GM06990 (cell line): ENCODE data around the gene BAX.

Experiments used
- DNase-seq: peaks from one replicate; pipeline ENCODE4 v3.0.0-alpha.2; 2011; ENCODE audit not compliant: insufficient read length; ENCODE audit errors: extremely low read depth
- H3K27me3 ChIP-seq: replicated peaks from 2 replicates; pipeline ENCODE4 v1.6.0; 2011; ENCODE audit warnings: low read length; ENCODE audit not compliant: control insufficient read depth, insufficient read depth
- H3K36me3 ChIP-seq: 2 replicates; pipeline ENCODE4 v1.5.1; 2011; ENCODE audit warnings: low read length; ENCODE audit not compliant: control insufficient read depth, insufficient read depth
- H3K4me3 ChIP-seq: replicated peaks from 2 replicates; pipeline ENCODE4 v1.5.1; 2011; ENCODE audit warnings: low read depth, mild to moderate bottlenecking, control low read depth, low read length
- TF ChIP-seq, protein P1 (sequence below): IDR thresholded peaks from 2 replicates; pipeline ENCODE4 v1.5.1; 2011; ENCODE audit warnings: low read length, control low read depth, mild to moderate bottlenecking, inconsistent platforms; ENCODE audit not compliant: insufficient read depth, poor library complexity, severe bottlenecking

Gene BAX

DNA sequence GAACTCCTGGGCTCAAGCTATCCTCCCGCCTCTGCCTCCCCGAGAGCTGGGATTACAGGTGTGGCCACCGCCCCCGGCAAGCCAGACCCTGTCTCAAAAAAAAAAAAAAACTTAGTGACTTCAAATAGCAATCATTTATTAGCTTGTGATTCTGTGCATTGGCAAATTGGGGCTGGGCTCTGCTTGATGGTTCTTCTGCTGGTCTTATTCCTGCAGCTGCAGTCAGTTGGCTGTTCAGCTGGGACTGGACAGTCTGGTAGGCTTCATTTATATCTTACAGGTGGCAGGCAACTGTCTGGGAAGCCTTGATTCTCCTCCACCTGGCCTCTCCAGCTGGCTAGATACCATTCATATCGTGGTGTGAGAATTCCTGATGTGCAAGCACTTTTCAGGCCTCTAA, 13.8 kb upstream of the BAX start:
- TF ChIP-seq, protein P1, sequence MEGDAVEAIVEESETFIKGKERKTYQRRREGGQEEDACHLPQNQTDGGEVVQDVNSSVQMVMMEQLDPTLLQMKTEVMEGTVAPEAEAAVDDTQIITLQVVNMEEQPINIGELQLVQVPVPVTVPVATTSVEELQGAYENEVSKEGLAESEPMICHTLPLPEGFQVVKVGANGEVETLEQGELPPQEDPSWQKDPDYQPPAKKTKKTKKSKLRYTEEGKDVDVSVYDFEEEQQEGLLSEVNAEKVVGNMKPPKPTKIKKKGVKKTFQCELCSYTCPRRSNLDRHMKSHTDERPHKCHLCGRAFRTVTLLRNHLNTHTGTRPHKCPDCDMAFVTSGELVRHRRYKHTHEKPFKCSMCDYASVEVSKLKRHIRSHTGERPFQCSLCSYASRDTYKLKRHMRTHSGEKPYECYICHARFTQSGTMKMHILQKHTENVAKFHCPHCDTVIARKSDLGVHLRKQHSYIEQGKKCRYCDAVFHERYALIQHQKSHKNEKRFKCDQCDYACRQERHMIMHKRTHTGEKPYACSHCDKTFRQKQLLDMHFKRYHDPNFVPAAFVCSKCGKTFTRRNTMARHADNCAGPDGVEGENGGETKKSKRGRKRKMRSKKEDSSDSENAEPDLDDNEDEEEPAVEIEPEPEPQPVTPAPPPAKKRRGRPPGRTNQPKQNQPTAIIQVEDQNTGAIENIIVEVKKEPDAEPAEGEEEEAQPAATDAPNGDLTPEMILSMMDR, result no peak
- Histone ChIP-seq H3K4me3 (no peak overlapping the region), H3K27me3 (no peaks in the 10 kb centered on the region)

DNA sequence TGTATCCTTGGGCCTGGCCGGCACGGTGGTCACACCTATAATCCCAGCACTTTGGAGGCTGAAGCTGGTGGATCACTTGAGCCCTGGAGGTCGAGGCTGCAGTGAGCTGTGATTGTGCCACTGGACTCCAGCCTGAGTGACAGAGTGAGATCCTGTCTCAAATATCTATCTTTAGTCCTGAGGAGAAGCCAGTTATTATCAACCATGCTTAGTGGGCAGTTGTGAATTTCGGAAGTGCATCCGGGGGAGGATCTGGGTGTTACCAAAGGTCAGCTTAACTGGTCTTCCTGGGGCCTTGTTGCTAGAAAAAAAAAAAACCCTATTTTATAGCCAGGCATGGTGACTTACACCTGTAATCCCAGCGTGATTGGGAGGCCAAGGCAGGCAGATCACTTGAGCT, 11.6 kb upstream of the BAX start:
- DNase-seq, result no peak
- TF ChIP-seq, protein P1, result no peak
- no peak overlapping the region for H3K4me3 ChIP-seq
- no peaks in the 10 kb centered on the region for H3K36me3 ChIP-seq
- H3K27me3 ChIP-seq, result no peaks in the 10 kb centered on the region

More for the DNA sequence above, 13.8 kb upstream of the BAX start:
- no peak for DNase-seq
- H3K36me3 ChIP-seq, result no peaks in the 10 kb centered on the region

DNA sequence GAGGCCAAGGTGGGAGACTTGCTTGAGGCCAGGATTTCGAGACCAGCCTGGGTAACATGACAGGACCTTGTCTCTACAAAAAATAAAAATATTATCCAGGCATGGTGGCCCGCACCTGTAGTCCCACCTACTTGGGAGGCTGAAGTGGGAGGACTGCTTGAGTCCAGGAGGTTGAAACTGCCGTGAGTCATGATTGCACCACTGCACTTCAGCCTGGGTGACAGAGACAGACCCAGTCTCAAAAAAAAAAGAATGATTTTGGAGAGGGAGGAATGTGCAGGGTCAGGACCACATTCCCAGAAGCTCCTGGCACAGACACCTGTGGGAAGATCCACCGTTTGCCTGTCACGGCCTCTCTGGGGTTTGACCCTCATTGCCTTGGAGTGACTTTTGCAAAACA, 9.3 kb upstream of the BAX start:
- TF ChIP-seq, protein P1, result no peak
- Histone ChIP-seq H3K27me3 (no peaks in the 10 kb centered on the region), H3K36me3 (no peaks in the 10 kb centered on the region), H3K4me3 (no peak overlapping the region)
- DNase-seq, result no peak

DNA sequence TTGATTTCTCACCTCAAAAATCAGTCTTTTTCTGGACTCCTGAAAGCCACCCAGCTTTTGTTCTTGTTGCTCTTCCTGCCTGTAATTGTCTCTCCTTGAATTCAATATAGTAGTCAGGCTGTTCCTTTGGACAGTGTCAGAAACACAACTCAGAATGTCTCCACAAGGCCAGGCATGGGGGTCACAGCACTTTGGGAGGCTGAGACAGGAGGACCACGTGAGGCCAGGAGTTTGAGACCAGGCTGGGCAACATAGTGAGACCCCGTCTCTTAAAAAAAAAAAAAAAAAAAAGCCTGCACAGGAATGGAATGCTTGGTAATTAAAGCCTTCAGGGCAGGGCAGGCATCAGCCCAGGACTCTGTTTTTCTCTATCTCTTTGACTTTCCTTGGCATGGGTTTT, 8.9 kb upstream of the BAX start:
- Histone ChIP-seq H3K36me3 (no peaks in the 10 kb centered on the region), H3K4me3 (no peak overlapping the region), H3K27me3 (no peaks in the 10 kb centered on the region)
- TF ChIP-seq, protein P1, result no peak
- DNase-seq, result no peak

DNA sequence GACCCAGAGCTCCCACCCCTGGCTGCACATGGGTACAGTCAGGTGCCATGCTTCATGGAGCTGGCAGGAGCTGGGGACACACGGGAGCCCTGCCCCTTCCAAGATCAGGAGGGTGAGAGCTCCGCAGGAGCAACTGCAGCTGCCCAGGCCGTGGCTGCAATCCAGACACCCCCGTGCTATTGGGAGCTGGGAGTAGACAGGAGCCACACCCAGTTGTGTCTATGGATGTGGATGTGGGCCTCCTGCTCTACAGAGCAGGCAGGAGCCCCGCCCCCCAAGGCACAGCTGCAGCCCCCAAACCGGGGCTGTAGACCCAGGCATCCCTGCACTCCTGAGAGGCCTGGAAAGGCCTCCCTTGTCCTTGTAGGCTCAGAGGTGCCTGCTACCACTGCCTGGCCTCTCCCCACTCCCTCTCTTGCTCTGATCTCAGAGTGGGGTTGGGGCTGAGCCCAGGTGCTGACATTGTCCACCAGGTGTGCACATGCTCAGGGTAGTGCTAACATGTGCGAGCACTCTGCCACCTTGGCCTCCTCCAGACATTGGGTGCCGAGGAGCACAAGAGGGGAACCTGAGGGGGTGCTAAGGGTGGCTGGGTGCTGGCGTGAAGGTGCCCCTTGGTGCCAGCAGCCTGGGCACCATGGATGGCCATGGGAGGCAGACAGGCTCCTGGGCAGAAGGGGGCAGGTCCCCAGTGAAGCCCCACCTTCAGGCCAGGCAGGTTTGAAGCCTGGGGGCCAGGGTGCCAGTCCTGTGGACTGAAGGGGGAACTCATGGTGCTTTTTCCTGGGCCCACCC, 8.0 kb upstream of the BAX start:
- no peak overlapping the region for H3K4me3 ChIP-seq
- no peaks in the 10 kb centered on the region for H3K27me3 ChIP-seq
- TF ChIP-seq, protein P1, result no peak
- no peak for DNase-seq
- no peaks in the 10 kb centered on the region for H3K36me3 ChIP-seq

DNA sequence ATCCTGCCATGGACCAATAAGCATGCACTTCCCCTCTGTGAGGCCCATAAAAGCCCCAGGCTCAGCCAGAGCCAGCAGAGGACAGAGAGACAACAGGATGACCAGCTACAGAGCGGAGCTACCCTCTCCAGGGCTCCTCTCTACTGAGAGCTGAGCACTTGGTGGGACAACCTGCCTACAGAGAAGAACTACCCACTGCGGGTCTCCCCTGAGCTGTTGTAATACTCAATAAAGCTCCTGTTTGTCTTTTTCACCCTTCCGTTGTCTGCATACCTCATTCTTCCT, 7.5 kb upstream of the BAX start:
- no peak for DNase-seq
- Histone ChIP-seq H3K27me3 (no peaks in the 10 kb centered on the region), H3K4me3 (no peak overlapping the region), H3K36me3 (no peaks in the 10 kb centered on the region)
- TF ChIP-seq, protein P1, result no peak
